Right hindlimb (tissue), 1 donor: Measurements from ENCODE around the gene OR4D2.

Source experiments
- DNase-seq: peaks from one replicate; pipeline ENCODE4 v3.0.0-alpha.2; 2018

OR4D2 gene

GRCh38 chr17:58217766-58218165, 51.0 kb downstream of the OR4D2 start:
- no peak for DNase-seq

- DNase-seq, result peak; percentile 96
Observed at GRCh38 chr17:58219007-58219788, 52.4 kb downstream of the OR4D2 start, which contains the start of gene MKS1. MKS1 (minus strand) TSS chr17:58219255; CDS start chr17:58219230, 25 bp downstream.

GRCh38 chr17:58219789-58220183, 53.0 kb downstream of the OR4D2 start:
- DNase-seq, result no peak
